Skin epidermis (tissue), 12 donors: ENCODE data around the gene CUL5.
A peak's percentile ranks its signal among the peaks of the same experiment; 100 is the strongest.
"Not testable (repeated sequence)": the region's sequence is repeated elsewhere in the genome, so short reads cannot be mapped to it uniquely, and the experiment has no call there.

Source experiments
- H3K27ac ChIP-seq, 21 experiments: fragments of 200-600 bp; sonication (generic) in 11 of 21; one replicate each; pipeline ENCODE4 v1.5.0; 2020; ENCODE audit warnings: mild to moderate bottlenecking in 3 of 21, inconsistent platforms in 2 of 21, moderate library complexity in 2 of 21
- H3K4me3 ChIP-seq, 7 experiments: fragments of 200-600 bp; sonication (generic) in 2 of 7; one replicate each; pipeline ENCODE4 v1.5.0; 2020; ENCODE audit warnings: inconsistent platforms in 2 of 7, mild to moderate bottlenecking in 2 of 7, moderate library complexity in 1 of 7

The CUL5 gene

DNA sequence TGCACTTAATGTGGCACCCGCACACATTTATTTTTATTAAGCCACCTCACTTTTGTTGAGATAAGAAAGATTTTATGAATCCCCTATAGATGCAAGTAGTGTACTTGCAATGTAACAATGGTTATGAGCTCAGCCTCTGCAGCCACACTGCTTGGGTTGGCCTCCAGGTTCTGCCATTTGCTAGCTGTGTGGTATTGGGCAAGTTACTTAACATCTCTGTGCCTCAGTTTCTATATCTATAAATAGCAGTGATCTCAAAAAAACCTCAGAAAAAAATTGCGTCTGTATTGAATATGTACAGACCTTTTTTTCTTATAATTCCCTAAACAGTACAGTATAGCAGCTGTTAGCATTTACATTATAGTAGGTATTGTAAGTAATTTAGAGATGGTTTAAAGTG is 10.0 kb downstream of the CUL5 start:
- H3K27ac ChIP-seq, result no peak overlapping the region
- H3K4me3 ChIP-seq, result no peak overlapping the region

DNA sequence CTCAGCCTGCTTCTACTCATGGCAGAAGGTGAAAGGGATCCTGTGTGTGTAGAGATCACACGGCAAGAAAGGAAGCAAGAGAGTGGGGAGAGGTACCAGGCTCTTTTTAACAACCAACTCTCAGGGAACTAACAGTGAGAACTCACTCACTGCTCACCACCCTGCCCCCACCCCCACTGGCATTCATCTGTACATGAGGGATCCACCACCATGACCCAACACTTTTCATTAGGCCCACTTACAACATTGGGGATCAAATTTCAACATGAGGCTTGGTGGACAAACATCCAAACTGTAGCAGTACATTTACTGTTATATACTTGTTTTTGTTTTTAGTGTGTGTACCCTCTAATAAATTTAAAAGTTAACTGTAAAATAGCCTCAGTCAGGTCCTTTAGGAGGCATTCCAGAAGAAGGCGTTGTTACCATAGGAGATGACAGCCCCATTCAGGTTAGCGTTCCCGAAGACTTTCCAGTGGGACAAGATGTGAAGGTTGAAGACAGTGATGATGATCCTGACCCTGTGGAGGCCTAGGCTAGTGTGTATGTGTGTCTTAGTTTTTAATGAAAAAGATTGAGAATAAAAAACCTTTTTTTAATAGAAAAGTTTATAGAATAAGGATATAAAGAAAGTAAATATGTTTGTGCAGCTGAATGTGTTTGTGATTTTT is 11.3 kb downstream of the CUL5 start:
- Histone ChIP-seq H3K27ac (no peak overlapping the region), H3K4me3 (no peak overlapping the region)

DNA sequence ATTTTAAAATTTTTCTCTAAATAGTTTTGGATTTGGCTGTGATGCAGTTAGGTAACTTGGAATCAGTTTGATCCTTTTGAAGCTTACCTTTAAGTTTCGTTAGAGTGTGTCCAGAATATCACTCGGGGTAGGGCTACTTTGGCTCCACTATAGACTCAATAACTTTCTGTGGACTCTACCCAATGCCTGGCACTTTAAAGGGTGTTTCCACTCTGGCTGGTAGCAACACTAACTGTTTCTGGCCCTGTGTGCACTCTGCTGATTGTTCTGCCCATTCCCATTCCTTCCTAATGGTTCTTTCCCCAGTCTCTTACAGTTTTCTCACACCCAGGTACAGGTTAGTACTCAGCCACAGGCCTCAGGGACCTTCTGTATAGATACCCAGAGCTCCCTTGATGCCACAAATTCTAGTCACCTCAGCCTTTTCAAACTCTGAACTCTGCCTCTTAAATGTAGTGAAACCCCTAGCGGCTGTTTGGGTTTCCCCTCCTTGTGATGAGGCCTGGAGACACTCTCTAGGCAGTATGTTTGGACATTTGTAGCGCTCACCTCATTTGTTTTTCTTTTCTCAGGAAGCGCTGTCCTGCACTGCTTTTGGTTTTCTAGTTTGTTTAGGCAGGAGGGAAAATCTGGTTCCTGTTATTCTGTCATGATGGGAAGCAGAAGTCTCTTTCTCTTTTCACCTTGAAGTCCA is 16.8 kb downstream of the CUL5 start:
- Histone ChIP-seq H3K27ac (no peak overlapping the region), H3K4me3 (no peak overlapping the region)

DNA sequence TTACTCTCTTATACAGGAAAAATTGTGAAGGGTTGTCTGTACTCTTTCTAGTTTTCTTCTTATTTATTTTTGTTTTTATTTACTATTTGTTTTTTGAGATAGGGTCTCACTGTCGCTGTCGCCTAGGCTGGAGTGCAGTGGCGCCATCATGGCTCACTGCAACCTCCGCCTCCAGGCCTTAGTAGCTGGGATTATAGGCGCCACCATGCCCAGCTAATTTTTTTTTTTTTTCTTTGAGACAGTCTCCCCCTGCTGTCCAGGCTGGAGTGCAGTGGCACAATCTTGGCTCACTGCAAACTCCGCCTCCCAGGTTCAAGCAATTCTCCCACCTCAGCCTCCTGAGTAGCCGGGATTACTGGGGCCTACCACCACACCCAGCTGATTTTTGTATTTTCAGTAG is 18.4 kb downstream of the CUL5 start:
- Histone ChIP-seq H3K27ac (no peak overlapping the region), H3K4me3 (no peak overlapping the region)

DNA sequence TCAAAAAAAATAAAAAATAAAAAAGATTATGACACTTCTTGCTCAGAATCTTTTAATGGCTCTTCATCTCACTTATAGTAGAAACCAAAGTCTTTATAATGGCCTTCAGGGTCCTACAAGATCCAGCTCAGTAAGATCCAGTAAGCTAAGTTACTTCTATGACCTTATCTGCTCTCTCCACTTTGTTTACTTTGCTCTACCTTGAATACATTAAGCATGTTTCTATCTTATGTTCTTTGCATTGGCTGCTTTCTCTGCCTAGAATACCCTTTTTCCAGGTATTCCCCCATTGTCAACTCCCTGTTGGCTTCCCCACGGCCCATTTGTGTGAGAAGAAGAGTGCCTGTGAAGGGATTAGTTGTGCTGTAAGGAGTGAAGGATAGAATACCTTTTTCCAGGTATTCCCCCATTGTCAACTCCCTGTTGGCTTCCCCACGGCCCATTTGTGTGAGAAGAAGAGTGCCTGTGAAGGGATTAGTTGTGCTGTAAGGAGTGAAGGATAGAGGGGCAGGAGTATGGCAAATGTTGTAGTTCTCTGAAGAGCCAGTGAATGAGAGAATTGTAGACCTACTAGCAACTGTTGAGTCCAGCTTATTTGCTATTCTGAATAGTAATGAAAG is 20.2 kb downstream of the CUL5 start:
- not testable (repeated sequence) for H3K27ac ChIP-seq, H3K4me3 ChIP-seq

DNA sequence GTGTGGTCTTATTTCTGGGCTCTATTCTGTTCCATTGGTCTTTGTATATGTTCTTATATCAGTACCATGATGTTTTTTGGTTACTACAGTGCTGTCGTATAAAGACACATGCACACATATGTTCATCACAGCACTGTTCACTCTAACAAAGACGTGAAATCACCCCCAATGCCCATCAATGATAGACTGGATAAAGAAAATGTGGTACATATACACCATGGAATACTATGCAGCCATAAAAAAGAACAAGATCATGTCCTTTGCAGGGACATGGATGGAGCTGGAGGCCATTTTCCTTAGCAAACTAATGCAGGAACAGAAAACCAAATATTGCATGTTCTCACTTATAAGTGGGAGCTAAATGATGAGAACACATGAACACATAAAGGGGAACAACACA is 22.9 kb downstream of the CUL5 start:
- not testable (repeated sequence) for H3K27ac ChIP-seq

DNA sequence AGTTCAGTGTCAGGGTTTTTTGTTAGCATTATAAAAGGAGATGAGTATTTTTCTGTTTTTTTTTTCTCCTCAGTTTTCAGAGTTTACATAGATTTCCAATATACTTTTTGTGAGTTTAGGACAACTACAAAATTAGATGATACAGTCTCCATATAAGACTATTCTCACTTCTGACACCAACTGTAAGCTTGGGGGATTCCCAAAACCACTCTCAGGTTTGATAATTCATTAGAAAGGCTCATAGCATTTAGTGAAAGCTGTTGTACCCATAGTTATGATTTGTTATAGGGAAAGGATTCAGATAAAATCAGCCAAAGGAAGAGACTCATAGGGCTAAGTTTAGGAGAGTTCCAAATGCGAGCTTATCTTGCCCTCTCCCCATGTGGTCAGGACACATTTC is 24.1 kb downstream of the CUL5 start:
- Histone ChIP-seq H3K27ac (no peak overlapping the region), H3K4me3 (no peak overlapping the region)

More for the DNA sequence above, 22.9 kb downstream of the CUL5 start:
- not testable (repeated sequence) for H3K4me3 ChIP-seq

DNA sequence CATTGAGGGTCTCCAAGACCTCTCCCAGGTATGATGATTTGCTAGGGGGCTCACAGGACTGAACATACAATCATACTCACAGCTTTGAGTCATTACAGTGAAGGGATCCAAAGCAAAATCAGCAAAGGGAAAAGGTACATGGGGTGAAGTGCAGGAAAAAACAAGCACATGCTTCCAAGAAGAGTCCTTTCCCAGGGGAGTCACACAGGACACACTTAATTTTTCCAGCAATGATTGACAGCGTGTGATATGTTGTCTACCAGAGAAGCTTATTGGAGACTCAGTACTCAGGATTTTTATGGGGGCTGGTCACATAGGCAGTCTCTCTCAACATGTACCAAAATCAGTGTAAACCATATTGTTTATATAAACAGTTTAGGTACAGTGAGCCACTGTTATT is 25.3 kb downstream of the CUL5 start:
- no peak overlapping the region for H3K27ac ChIP-seq
- no peak overlapping the region for H3K4me3 ChIP-seq

DNA sequence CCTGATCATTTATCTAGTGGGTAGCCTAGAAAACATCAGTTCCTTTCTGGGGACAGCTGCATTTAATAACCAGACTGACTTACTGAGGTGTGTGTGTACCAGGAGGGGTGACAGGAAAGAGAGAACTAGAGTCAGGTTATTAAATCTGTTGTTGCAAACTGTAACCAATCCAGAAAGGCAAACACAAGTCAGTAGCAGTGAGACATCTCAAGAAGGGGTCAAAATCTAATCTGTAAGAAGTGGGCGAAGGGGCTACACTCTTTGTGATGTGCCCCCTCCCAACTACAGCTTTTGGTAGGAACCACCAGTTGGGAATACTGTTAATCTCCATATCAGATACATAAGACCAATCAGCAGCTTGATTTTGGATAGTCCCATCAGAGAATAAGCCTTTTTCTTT is 26.3 kb downstream of the CUL5 start:
- no peak overlapping the region for H3K27ac ChIP-seq

DNA sequence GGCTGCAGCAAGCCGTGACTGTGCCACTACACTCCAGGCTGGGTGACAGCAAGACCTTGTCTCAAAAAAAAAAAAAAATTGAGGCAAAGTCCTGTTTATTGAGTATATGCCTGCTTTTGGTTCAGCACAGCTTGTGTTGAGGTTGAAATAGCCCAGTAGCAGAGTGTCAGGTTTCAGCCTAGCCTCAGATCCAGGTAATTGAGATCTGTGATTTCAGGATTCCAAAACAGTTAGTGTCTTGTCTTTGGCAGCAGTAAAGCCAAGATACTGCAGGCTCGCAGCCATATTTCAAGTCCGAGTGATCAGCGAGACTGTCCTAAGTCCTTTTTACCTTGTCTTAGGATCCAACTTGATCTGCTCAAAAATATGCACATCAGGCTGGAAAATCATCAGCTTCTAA is 27.0 kb downstream of the CUL5 start:
- Histone ChIP-seq H3K4me3 (no peak overlapping the region), H3K27ac (no peak overlapping the region)

More for the DNA sequence above, 26.3 kb downstream of the CUL5 start:
- H3K4me3 ChIP-seq, result no peak overlapping the region

DNA sequence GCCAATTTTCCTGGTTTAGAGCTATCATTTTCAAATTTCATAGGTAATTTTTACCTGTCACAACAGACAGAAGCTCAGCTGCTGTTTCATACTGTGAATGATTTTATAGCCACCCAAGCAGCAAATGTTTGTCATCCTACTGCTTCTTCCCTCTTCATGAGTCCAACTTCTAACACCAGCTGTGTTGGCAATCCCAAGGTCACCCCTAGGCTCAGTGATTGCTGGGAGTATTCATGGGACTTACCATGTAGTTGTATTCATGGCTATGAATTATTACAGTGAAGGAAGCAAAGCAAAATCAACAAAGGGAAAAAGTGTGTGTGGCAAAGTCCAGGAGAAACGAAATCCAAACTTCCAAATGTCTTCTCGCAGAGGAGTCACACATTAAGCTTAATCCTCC is 28.5 kb downstream of the CUL5 start:
- Histone ChIP-seq H3K4me3 (no peak overlapping the region), H3K27ac (no peak overlapping the region)

DNA sequence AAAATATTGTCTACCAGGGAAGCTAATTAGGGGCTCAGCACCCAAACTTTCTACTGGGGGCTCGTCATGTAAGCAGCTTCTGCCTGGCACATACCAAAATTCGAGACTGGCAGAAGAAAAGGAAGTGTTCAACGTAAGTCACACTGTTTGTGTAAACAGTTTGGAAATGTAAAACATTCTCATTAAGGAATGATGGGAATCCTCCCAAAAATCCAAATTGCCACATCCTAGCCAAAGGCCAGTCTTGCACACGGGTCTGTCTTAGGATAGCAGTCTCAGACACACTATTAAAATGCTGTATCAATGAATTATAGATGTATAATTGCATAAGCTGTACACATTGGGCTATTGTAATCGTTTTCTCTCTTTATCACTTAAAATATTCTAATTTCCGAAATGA is 28.9 kb downstream of the CUL5 start:
- Histone ChIP-seq H3K4me3 (no peak overlapping the region), H3K27ac (no peak overlapping the region)

DNA sequence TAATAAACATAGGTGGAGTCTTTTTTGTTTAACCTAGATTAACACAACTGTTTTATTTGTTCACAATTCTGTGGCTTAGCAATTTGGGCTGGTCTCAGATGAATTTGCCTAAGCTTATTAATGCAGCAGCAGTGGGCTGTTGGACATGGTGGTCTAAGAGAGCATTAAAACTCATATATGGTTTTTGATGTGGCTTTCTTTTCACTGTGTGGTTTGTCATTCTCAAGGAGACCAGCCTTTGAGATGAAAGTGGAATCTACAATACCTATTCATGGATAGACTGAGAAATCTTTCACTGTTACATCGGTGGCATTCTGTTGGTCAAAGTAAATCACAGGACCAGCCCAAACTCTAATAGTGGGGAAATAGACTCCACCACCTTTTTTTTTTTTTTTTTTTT is 39.6 kb downstream of the CUL5 start:
- no peak overlapping the region for H3K27ac ChIP-seq
- H3K4me3 ChIP-seq, result no peak overlapping the region

DNA sequence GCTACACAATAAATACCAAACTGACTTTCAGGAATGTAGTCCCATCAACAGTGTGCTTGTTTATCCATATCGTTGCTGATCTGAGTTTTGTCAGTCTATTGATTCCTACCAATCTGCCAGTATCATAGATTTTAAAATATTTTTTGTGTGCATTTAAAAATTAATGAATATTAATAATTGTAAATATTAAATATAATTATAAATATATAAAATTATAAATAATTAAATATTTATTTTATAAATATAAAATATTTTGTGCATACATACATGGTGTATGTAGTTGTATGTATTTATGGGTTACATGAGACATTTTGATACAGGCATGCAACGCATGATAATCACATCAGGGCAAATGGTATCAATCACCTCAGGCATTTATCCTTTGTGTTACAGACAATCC is 53.6 kb downstream of the CUL5 start:
- Histone ChIP-seq H3K4me3 (no peak overlapping the region), H3K27ac (no peak overlapping the region)

DNA sequence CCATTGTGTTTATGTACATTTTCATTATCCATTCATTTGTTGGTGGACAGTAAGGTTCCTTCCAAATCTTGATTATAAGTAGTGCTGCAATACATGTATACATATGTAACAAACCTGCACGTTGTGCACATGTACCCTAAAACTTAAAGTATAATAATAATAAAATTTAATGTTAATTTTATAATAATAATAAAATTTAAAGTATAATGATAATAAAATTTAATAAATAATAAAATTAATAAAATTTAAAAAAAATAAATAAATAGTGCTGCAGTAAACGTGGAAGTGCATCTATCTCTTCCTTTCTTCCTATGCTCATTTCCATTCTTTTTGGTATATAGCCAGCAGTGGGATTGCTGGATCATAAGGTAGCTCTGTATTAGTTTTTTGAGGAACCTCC is 54.7 kb downstream of the CUL5 start:
- Histone ChIP-seq H3K27ac (no peak overlapping the region), H3K4me3 (no peak overlapping the region)

DNA sequence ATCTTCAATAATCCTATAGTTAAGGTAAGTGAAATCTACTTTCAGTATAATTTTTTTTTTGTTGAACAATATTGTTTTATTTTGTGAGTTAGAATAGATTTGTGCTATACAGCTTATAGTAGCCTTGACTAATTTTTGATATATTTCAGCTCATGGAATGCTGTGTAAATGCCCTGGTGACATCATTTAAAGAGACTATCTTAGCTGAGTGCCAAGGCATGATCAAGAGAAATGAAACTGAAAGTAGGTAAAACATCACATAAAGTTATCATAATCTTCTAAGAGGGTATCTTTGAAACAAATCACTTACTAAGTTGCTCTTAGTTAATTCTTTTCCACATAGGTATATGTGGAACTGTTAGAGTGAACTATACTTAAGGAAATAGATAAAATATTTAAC is 61.2 kb downstream of the CUL5 start:
- peak overlapping the region in 3 of 21 experiments; percentile 18 to 58 (median 36) for H3K27ac ChIP-seq
- H3K4me3 ChIP-seq, result no peak overlapping the region

DNA sequence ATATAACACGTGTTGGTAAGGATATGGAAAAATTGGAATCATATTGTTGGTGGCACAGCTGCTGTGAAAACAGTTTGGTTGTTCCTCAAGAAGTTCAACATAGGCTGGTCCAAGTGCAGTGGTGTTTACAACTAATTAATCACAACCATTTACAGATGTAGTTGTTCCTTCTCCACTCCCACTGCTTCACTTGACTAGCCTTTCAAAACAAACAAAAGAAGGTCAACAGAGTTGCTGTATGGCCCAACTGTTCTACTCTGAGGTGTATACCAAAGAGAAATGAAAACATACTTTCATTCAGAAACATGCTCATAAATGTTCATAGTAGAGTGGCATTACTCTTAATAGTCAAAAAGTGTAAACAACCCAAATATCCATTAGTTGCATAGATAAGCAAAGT is 76.1 kb downstream of the CUL5 start:
- Histone ChIP-seq H3K4me3 (no peak overlapping the region), H3K27ac (no peak overlapping the region)

DNA sequence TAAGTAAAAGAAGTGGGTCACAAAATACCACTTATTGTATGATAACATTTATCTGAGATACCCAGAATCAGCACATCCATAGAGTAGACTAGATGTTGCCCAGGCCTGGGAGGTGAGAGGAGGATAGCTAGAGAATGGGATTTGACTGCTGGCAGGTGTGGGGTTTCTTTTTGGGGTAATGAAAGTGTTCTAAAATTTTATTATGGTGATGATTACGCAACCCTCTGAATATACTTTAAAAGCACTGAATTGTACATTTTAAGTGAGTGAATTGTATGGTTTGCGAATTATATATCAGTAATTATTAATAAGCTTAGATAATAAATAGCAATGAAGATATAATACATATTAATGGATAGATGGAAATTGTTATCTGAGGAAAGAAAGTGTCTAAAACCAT is 77.0 kb downstream of the CUL5 start:
- Histone ChIP-seq H3K4me3 (no peak overlapping the region), H3K27ac (no peak overlapping the region)

DNA sequence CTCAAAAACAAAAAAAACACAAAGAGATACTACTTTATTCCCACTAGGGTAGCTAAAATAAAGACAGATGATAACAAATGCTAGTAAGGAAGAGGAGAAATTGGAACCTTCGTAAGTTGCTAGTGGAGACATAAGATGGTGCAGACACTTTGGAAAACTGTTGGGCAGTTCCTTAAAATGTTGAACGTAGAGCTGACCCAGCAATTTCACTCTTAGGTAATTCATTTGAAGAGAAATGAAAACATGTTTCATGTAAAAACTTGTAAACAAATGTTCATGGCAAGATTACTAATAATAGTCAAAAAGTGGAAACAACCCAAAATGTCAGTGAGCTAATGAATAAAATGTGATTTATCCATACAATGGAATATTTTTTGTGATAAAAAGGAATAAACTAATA is 83.4 kb downstream of the CUL5 start:
- no peak overlapping the region for H3K27ac ChIP-seq
- H3K4me3 ChIP-seq, result no peak overlapping the region

DNA sequence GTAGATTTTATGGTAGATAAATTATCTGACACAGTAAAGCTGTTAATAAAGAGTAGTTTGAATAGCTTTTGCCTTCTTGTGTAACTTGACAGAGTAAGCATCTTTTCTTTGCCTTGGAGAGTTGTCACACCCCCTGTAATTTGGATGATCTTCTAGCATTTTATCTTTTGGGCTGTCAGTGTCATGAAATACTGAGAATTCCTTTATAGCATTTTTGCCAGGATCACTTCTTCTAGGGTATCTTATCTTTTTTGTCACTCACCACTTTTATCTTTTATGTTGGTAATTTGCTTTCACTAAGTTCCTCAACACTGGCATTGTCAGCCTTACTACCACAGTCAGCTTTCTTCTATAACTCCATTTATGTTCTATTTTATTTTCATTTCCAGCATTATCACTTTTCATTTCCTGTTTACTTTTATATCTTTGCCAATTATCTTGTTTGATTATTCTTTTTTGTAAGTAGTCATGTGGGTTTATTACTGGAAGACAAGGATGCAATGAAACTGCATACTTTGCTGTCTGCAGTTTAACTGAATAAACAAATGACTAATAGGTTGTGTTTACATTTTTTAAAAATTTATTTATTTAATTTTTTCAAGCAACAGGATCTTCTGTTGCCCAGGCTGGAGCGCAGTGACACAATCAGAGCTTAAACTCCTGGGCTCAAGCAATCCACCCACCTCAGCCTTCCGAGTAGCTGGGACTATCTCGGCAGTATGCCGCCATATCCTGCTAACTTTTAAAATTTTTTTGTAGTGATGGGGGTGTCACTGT is 84.6 kb downstream of the CUL5 start:
- H3K27ac ChIP-seq, result no peak overlapping the region
- H3K4me3 ChIP-seq, result no peak overlapping the region

DNA sequence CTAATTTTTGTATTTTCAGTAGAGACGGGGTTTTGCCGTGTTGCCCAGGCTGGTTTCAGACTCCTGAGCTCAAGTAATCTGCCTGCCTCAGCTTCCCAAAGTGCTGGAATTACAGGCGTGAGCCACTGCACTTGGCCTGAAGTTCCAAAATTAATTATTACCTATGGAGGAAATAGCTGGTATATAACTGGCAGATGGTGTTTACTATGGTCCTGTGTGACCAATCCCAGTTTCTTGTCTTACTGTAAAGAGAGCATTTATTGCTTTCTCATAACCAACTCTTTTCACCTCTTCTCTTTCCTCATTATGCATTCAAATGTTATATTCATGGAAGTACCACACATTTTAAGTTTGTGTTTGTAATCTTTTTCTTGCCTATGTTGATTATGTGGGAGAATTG is 88.5 kb downstream of the CUL5 start:
- H3K4me3 ChIP-seq, result no peak overlapping the region

More for the DNA sequence above, 88.5 kb downstream of the CUL5 start:
- H3K27ac ChIP-seq, result no peak overlapping the region
